ENCODE results near the gene ZNF423.

ZNF423 gene

GRCh38 chr16:49778202-49778930 lies 77.5 kb downstream of the ZNF423 start:
- no peak overlapping the region for H3K9ac ChIP-seq (ENCODE audit: low read length)
- no peaks in the 10 kb centered on the region for H3K9me3 ChIP-seq (ENCODE audit: control insufficient read depth, low read length)
- peaks cover 9% of the 10 kb centered on the region for H3K4me1 ChIP-seq (ENCODE audit: control insufficient read depth, insufficient read depth, low read length)
- DNase-seq (ENCODE audit: low read depth) = no peak
- no peaks in the 10 kb centered on the region for H3K27me3 ChIP-seq (replicated peaks; ENCODE audit: control insufficient read depth, insufficient read depth, low read length)
- H3K36me3 ChIP-seq (ENCODE audit: control insufficient read depth, insufficient read depth, low read length, severe bottlenecking) = no peaks in the 10 kb centered on the region
- H3K4me3 ChIP-seq (ENCODE audit: low read length) = no peak overlapping the region

GRCh38 chr16:49776734-49777133 lies 79.2 kb downstream of the ZNF423 start:
- Histone ChIP-seq H3K9ac (ENCODE audit: low read length) (no peak overlapping the region), H3K9me3 (ENCODE audit: control insufficient read depth, low read length) (no peaks in the 10 kb centered on the region), H3K4me1 (ENCODE audit: control insufficient read depth, insufficient read depth, low read length) (peaks cover 8% of the 10 kb centered on the region), H3K27me3 (replicated peaks; ENCODE audit: control insufficient read depth, insufficient read depth, low read length) (no peaks in the 10 kb centered on the region), H3K4me3 (ENCODE audit: low read length) (no peak overlapping the region), H3K36me3 (ENCODE audit: control insufficient read depth, insufficient read depth, low read length, severe bottlenecking) (no peaks in the 10 kb centered on the region)
- no peak for DNase-seq (ENCODE audit: low read depth)

- no peak overlapping the region for H3K9ac ChIP-seq (ENCODE audit: low read length)
- no peak for DNase-seq (ENCODE audit: low read depth)
- H3K4me3 ChIP-seq (ENCODE audit: low read length) = no peak overlapping the region
- no peaks in the 10 kb centered on the region for H3K36me3 ChIP-seq (ENCODE audit: control insufficient read depth, insufficient read depth, low read length, severe bottlenecking)
- H3K27me3 ChIP-seq (replicated peaks; ENCODE audit: control insufficient read depth, insufficient read depth, low read length) = no peaks in the 10 kb centered on the region
- H3K4me1 ChIP-seq (ENCODE audit: control insufficient read depth, insufficient read depth, low read length) = peaks cover 3% of the 10 kb centered on the region
- no peaks in the 10 kb centered on the region for H3K9me3 ChIP-seq (ENCODE audit: control insufficient read depth, low read length)
Measured at GRCh38 chr16:49776085-49776595, 79.8 kb downstream of the ZNF423 start.

DNA sequence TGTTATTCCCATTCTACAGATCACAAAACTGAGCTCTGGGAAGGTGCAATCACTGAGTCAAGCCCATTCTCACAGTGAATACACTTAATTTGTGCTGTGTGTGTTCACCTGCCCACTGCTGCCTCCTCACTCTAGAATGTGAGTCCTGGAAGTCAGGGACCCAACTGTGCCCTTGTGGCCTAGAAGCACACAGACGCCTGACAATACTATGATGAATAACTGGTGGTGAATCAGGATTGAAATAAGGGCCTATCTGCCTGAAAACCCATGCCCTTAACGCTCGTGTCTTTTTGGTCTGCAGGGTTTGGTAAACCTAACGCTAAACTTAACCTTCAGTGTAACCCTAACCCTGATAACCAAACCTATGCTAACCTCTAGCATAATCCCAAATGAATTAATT lies 80.3 kb downstream of the ZNF423 start:
- H3K36me3 ChIP-seq (ENCODE audit: control insufficient read depth, insufficient read depth, low read length, severe bottlenecking) = no peaks in the 10 kb centered on the region
- no peak overlapping the region for H3K4me3 ChIP-seq (ENCODE audit: low read length)
- no peaks in the 10 kb centered on the region for H3K27me3 ChIP-seq (replicated peaks; ENCODE audit: control insufficient read depth, insufficient read depth, low read length)
- no peaks in the 10 kb centered on the region for H3K4me1 ChIP-seq (ENCODE audit: control insufficient read depth, insufficient read depth, low read length)
- H3K9ac ChIP-seq (ENCODE audit: low read length) = no peak overlapping the region
- no peaks in the 10 kb centered on the region for H3K9me3 ChIP-seq (ENCODE audit: control insufficient read depth, low read length)
- no peak for DNase-seq (ENCODE audit: low read depth)

DNA sequence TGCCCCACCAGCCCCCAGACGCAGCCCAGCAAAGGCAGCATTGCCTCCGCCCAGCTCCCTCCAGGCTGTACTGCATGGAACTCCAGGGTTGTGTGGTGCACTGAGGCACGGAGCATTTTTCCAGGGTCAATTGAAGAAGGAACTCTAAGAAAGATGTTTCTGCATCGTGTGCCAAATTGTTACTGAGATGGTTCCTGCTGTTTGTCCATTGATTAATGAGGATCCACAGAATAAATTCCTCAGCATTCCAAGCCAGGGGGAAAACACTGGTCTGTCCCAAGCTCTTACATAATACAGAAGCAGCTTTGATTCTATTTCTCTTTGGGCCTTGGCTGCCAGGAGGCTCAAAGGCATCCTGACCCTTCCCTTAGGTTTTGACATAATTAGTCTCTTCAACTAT lies 80.9 kb downstream of the ZNF423 start:
- no peak for DNase-seq (ENCODE audit: low read depth)

GRCh38 chr16:49773534-49774475 lies 82.1 kb downstream of the ZNF423 start:
- H3K4me3 ChIP-seq (ENCODE audit: low read length) = no peak overlapping the region
- H3K9me3 ChIP-seq (ENCODE audit: control insufficient read depth, low read length) = no peaks in the 10 kb centered on the region
- no peaks in the 10 kb centered on the region for H3K4me1 ChIP-seq (ENCODE audit: control insufficient read depth, insufficient read depth, low read length)
- no peaks in the 10 kb centered on the region for H3K36me3 ChIP-seq (ENCODE audit: control insufficient read depth, insufficient read depth, low read length, severe bottlenecking)
- no peak overlapping the region for H3K9ac ChIP-seq (ENCODE audit: low read length)
- no peaks in the 10 kb centered on the region for H3K27me3 ChIP-seq (replicated peaks; ENCODE audit: control insufficient read depth, insufficient read depth, low read length)
- peak; percentile 16 for DNase-seq (ENCODE audit: low read depth)

More for the DNA sequence above, 80.9 kb downstream of the ZNF423 start:
- Histone ChIP-seq H3K9ac (ENCODE audit: low read length) (no peak overlapping the region), H3K36me3 (ENCODE audit: control insufficient read depth, insufficient read depth, low read length, severe bottlenecking) (no peaks in the 10 kb centered on the region), H3K4me1 (ENCODE audit: control insufficient read depth, insufficient read depth, low read length) (no peaks in the 10 kb centered on the region), H3K9me3 (ENCODE audit: control insufficient read depth, low read length) (no peaks in the 10 kb centered on the region), H3K27me3 (replicated peaks; ENCODE audit: control insufficient read depth, insufficient read depth, low read length) (no peaks in the 10 kb centered on the region), H3K4me3 (ENCODE audit: low read length) (no peak overlapping the region)

GRCh38 chr16:49767998-49768397 lies 87.9 kb downstream of the ZNF423 start:
- no peaks in the 10 kb centered on the region for H3K36me3 ChIP-seq (ENCODE audit: control insufficient read depth, insufficient read depth, low read length, severe bottlenecking)
- H3K9me3 ChIP-seq (ENCODE audit: control insufficient read depth, low read length) = no peaks in the 10 kb centered on the region
- no peak overlapping the region for H3K9ac ChIP-seq (ENCODE audit: low read length)
- DNase-seq (ENCODE audit: low read depth) = no peak
- H3K4me3 ChIP-seq (ENCODE audit: low read length) = no peak overlapping the region
- no peaks in the 10 kb centered on the region for H3K4me1 ChIP-seq (ENCODE audit: control insufficient read depth, insufficient read depth, low read length)
- H3K27me3 ChIP-seq (replicated peaks; ENCODE audit: control insufficient read depth, insufficient read depth, low read length) = no peaks in the 10 kb centered on the region

GRCh38 chr16:49767414-49767813 lies 88.5 kb downstream of the ZNF423 start:
- Histone ChIP-seq H3K9me3 (ENCODE audit: control insufficient read depth, low read length) (no peaks in the 10 kb centered on the region), H3K9ac (ENCODE audit: low read length) (no peak overlapping the region), H3K4me3 (ENCODE audit: low read length) (no peak overlapping the region), H3K27me3 (replicated peaks; ENCODE audit: control insufficient read depth, insufficient read depth, low read length) (no peaks in the 10 kb centered on the region), H3K4me1 (ENCODE audit: control insufficient read depth, insufficient read depth, low read length) (no peaks in the 10 kb centered on the region), H3K36me3 (ENCODE audit: control insufficient read depth, insufficient read depth, low read length, severe bottlenecking) (no peaks in the 10 kb centered on the region)
- DNase-seq (ENCODE audit: low read depth) = no peak

DNA sequence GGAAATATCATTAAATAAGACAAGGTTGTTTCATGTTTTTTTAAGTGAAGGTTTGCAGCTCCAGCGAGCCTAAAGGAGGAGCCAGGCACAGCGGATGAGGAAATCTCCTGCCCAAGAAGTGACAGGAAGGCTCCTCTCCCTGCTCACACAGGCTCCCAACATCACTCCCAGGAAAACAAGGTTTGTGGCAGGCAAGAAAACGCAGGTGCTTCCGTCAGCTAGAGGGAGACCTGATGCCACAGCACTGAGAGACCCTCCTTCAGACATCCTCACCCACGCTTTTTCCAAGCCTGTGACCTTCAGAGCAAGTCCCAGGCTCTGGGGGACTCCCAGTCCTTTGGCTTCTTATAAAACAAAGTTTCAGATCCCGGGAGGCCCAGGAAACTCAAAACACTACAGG lies 89.7 kb downstream of the ZNF423 start:
- Histone ChIP-seq H3K27me3 (replicated peaks; ENCODE audit: control insufficient read depth, insufficient read depth, low read length) (no peaks in the 10 kb centered on the region), H3K4me1 (ENCODE audit: control insufficient read depth, insufficient read depth, low read length) (no peaks in the 10 kb centered on the region), H3K4me3 (ENCODE audit: low read length) (no peak overlapping the region), H3K9me3 (ENCODE audit: control insufficient read depth, low read length) (no peaks in the 10 kb centered on the region), H3K36me3 (ENCODE audit: control insufficient read depth, insufficient read depth, low read length, severe bottlenecking) (no peaks in the 10 kb centered on the region), H3K9ac (ENCODE audit: low read length) (no peak overlapping the region)
- no peak for DNase-seq (ENCODE audit: low read depth)

DNA sequence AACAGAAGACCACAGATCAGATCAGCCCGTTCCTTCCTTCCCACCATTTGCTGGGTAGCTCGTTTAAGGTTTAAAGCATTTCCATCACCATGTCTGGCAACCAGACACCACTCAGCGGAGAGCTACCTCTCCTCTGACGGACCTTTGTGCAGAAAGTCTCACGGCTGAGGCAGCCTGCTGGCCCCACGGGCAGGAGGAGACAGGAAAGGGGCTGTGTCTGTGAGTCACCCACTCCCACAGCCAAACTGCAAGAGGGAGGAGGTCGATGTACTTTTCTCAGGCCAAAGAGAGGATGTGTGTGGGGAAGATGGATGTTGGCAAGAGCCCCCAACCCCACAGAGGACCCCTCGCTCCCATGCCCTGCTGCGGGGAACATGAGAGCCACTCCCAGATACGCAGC lies 92.1 kb downstream of the ZNF423 start:
- Histone ChIP-seq H3K4me3 (ENCODE audit: low read length) (no peak overlapping the region), H3K9ac (ENCODE audit: low read length) (no peak overlapping the region), H3K9me3 (ENCODE audit: control insufficient read depth, low read length) (no peaks in the 10 kb centered on the region), H3K27me3 (replicated peaks; ENCODE audit: control insufficient read depth, insufficient read depth, low read length) (no peaks in the 10 kb centered on the region), H3K36me3 (ENCODE audit: control insufficient read depth, insufficient read depth, low read length, severe bottlenecking) (no peaks in the 10 kb centered on the region), H3K4me1 (ENCODE audit: control insufficient read depth, insufficient read depth, low read length) (no peaks in the 10 kb centered on the region)
- no peak for DNase-seq (ENCODE audit: low read depth)

GRCh38 chr16:49760815-49761214 lies 95.1 kb downstream of the ZNF423 start:
- no peaks in the 10 kb centered on the region for H3K9me3 ChIP-seq (ENCODE audit: control insufficient read depth, low read length)
- H3K36me3 ChIP-seq (ENCODE audit: control insufficient read depth, insufficient read depth, low read length, severe bottlenecking) = no peaks in the 10 kb centered on the region
- H3K9ac ChIP-seq (ENCODE audit: low read length) = no peak overlapping the region
- no peak for DNase-seq (ENCODE audit: low read depth)
- H3K4me1 ChIP-seq (ENCODE audit: control insufficient read depth, insufficient read depth, low read length) = no peaks in the 10 kb centered on the region
- no peak overlapping the region for H3K4me3 ChIP-seq (ENCODE audit: low read length)
- no peaks in the 10 kb centered on the region for H3K27me3 ChIP-seq (replicated peaks; ENCODE audit: control insufficient read depth, insufficient read depth, low read length)
